Hematopoietic multipotent progenitor cell treated with erythropoietin and hydrocortisone succinate and interleukin-3 and kit ligand, for 15 days (in vitro differentiated cells): ENCODE results near the gene WNT3A.
"Not testable (repeated sequence)": the region's sequence is repeated elsewhere in the genome, so short reads cannot be mapped to it uniquely, and the experiment has no call there.

ENCODE experiments used
- DNase-seq: peaks from one replicate; pipeline ENCODE4 v3.0.0-alpha.2; 2015; ENCODE audit warnings: low spot score

The WNT3A gene

GRCh38 chr1:228006786-228007048, at the start of gene WNT3A:
Gene WNT3A (plus strand): TSS chr1:228006998. CDS start chr1:228007129, 131 bp downstream.
- no peak for DNase-seq

- no peak for DNase-seq
Measured at GRCh38 chr1:227958617-227959324, 48.0 kb upstream of the WNT3A start.

- DNase-seq, result no peak
Measured at GRCh38 chr1:227959325-227959860, 47.4 kb upstream of the WNT3A start.

- DNase-seq, result no peak
Measured at GRCh38 chr1:227961651-227962466, 44.9 kb upstream of the WNT3A start.

GRCh38 chr1:227966733-227967132, 40.1 kb upstream of the WNT3A start:
- DNase-seq, result not testable (repeated sequence)

GRCh38 chr1:227967815-227968214, 39.0 kb upstream of the WNT3A start:
- not testable (repeated sequence) for DNase-seq

- DNase-seq, result not testable (repeated sequence)
Measured at GRCh38 chr1:227970076-227970995, 36.5 kb upstream of the WNT3A start.

GRCh38 chr1:227971216-227971615, 35.6 kb upstream of the WNT3A start:
- not testable (repeated sequence) for DNase-seq

- DNase-seq, result not testable (repeated sequence)
Measured at GRCh38 chr1:227971643-227972282, 35.0 kb upstream of the WNT3A start.

- DNase-seq, result not testable (repeated sequence)
Measured at GRCh38 chr1:227972283-227972679, 34.5 kb upstream of the WNT3A start.

GRCh38 chr1:227972843-227973374, 33.9 kb upstream of the WNT3A start:
- DNase-seq, result peak; percentile 17

- not testable (repeated sequence) for DNase-seq
Measured at GRCh38 chr1:227973724-227974288, 33.0 kb upstream of the WNT3A start.

GRCh38 chr1:227975583-227976283, 31.1 kb upstream of the WNT3A start:
- not testable (repeated sequence) for DNase-seq

- no peak for DNase-seq
Measured at GRCh38 chr1:227987181-227987580, 19.6 kb upstream of the WNT3A start.

GRCh38 chr1:227994632-227995300, 12.0 kb upstream of the WNT3A start:
- DNase-seq, result no peak

GRCh38 chr1:227996187-227996950, 10.4 kb upstream of the WNT3A start:
- no peak for DNase-seq

- DNase-seq, result no peak
Measured at GRCh38 chr1:227998374-227999055, 8.3 kb upstream of the WNT3A start.
